Calu3 (cell line): ENCODE data around the gene TCEAL9. TPM values are rescaled to one million over a fixed set of nuclear protein-coding genes. Genes with fewer than 3 reads are reported as not detected.

ENCODE experiments used
- BruUV-seq: library from RNA; stranded (reverse); fragments of 400-500 nt; replicated peaks from 2 replicates; lab custom pipeline; 2021; lab: Mats Ljungman, UMichigan
- CTCF ChIA-PET: fragments of 300-600 bp; sonication (Branson Sonifier 250); formaldehyde crosslinking; loops from one replicate; lab custom pipeline; 2022; ENCODE audit warnings: antibody characterized with exemption; lab: Charles Lee
- DNase-seq: peaks from one replicate; pipeline ENCODE4 v3.0.0; 2022
- H3K27ac Mint-ChIP-seq: one replicate; pipeline ENCODE4 v1.8.0; 2022; ENCODE audit warnings: mixed read lengths; ENCODE audit not compliant: unreplicated experiment
- H3K27me3 Mint-ChIP-seq: one replicate; pipeline ENCODE4 v1.8.0; 2022; ENCODE audit warnings: mixed read lengths; ENCODE audit not compliant: unreplicated experiment
- H3K36me3 Mint-ChIP-seq: one replicate; pipeline ENCODE4 v1.8.0; 2022; ENCODE audit warnings: mild to moderate bottlenecking, moderate library complexity, mixed read lengths; ENCODE audit not compliant: insufficient read depth, unreplicated experiment
- H3K4me1 Mint-ChIP-seq: one replicate; pipeline ENCODE4 v1.8.0; 2022; ENCODE audit warnings: mild to moderate bottlenecking, low read depth, mixed read lengths; ENCODE audit not compliant: unreplicated experiment
- H3K4me3 Mint-ChIP-seq: one replicate; pipeline ENCODE4 v1.8.0; 2022; ENCODE audit warnings: mild to moderate bottlenecking, low read depth, moderate library complexity, mixed read lengths; ENCODE audit not compliant: unreplicated experiment
- H3K9me3 Mint-ChIP-seq: one replicate; pipeline ENCODE4 v1.8.0; 2022; ENCODE audit warnings: low read depth, mixed read lengths; ENCODE audit not compliant: unreplicated experiment
- CTCF ChIP-seq: fragments of 200-600 bp; IDR thresholded peaks from one replicate; pipeline ENCODE4 v1.8.0; 2022; ENCODE audit warnings: antibody characterized with exemption; ENCODE audit not compliant: unreplicated experiment
- intact Hi-C: fragments of 100-400 bp; cut with micrococcal nuclease; formaldehyde crosslinking; loops from one replicate; pipeline ENCODE4 v1.10.0; 2022; ENCODE audit not compliant: unreplicated experiment
- total RNA-seq: library from RNA; stranded (reverse); gene quantifications from 2 replicates; pipeline ENCODE4 v1.2.3, GENCODE V29; 2022

The TCEAL9 gene
- total RNA-seq, 1 experiment from 2014 or later, result 36.9 TPM

- CTCF ChIA-PET, result no interaction called here
- H3K27ac Mint-ChIP-seq, result peak overlapping the region; percentile 82
- BruUV-seq, result no TSS peak
- no peak for TF ChIP-seq CTCF
- no peak for DNase-seq
- H3K4me1 Mint-ChIP-seq, result no peaks in the 10 kb centered on the region
- peak overlapping the region; percentile 72 for H3K4me3 Mint-ChIP-seq
- peaks cover 8% of the 10 kb centered on the region for H3K36me3 Mint-ChIP-seq
- H3K27me3 Mint-ChIP-seq, result peaks cover 16% of the 10 kb centered on the region
- H3K9me3 Mint-ChIP-seq, result no peaks in the 10 kb centered on the region
- intact Hi-C loops, result no loop called here
Observed at GRCh38 chrX:103311399-103311780, 44.9 kb upstream of the TCEAL9 start.

GRCh38 chrX:103329991-103330390 is 26.3 kb upstream of the TCEAL9 start, which contains the start of gene TCEAL7:
TCEAL7 (plus strand) TSS chrX:103330239; CDS start chrX:103331404, 1,165 bp downstream.
- Mint-ChIP-seq H3K36me3 (no peaks in the 10 kb centered on the region), H3K4me1 (no peaks in the 10 kb centered on the region), H3K27me3 (no peaks in the 10 kb centered on the region), H3K9me3 (no peaks in the 10 kb centered on the region), H3K27ac (no peak within 1 kb of the TSS), H3K4me3 (no peak within 1 kb of the TSS)
- no TSS peak for BruUV-seq
- no peak for DNase-seq
- CTCF ChIA-PET, result no interaction called here
- TF ChIP-seq CTCF, result no peak
- intact Hi-C loops, result no loop called here

GRCh38 chrX:103330681-103331288 is 25.5 kb upstream of the TCEAL9 start:
- H3K9me3 Mint-ChIP-seq, result no peaks in the 10 kb centered on the region
- intact Hi-C loops, result no loop called here
- no peaks in the 10 kb centered on the region for H3K27me3 Mint-ChIP-seq
- CTCF ChIA-PET, result no interaction called here
- no peaks in the 10 kb centered on the region for H3K36me3 Mint-ChIP-seq
- no peak overlapping the region for H3K4me3 Mint-ChIP-seq
- no TSS peak for BruUV-seq
- TF ChIP-seq CTCF, result no peak
- H3K4me1 Mint-ChIP-seq, result no peaks in the 10 kb centered on the region
- H3K27ac Mint-ChIP-seq, result no peak overlapping the region
- DNase-seq, result no peak

- DNase-seq, result no peak
- Mint-ChIP-seq H3K4me1 (no peaks in the 10 kb centered on the region), H3K9me3 (no peaks in the 10 kb centered on the region), H3K4me3 (no peak overlapping the region), H3K27me3 (peaks cover 20% of the 10 kb centered on the region), H3K27ac (no peak overlapping the region), H3K36me3 (no peaks in the 10 kb centered on the region)
- intact Hi-C loops, result no loop called here
- no peak for TF ChIP-seq CTCF
- CTCF ChIA-PET, result no interaction called here
- no TSS peak for BruUV-seq
Observed at GRCh38 chrX:103338663-103339062, 17.6 kb upstream of the TCEAL9 start.
